NT2/D1 (cell line): Measurements from ENCODE around the gene C11orf87.

Source experiments
- SUZ12 ChIP-seq: IDR thresholded peaks from 2 replicates; pipeline ENCODE4 v1.6.1; 2011; ENCODE audit not compliant: insufficient read length, insufficient read depth; ENCODE audit errors: extremely low read depth
- YY1 ChIP-seq: IDR thresholded peaks from 2 replicates; pipeline ENCODE4 v1.6.1; 2011; ENCODE audit not compliant: insufficient read length, insufficient read depth
- ZNF274 ChIP-seq: IDR thresholded peaks from 2 replicates; pipeline ENCODE4 v1.6.1; 2011; ENCODE audit warnings: mild to moderate bottlenecking, low read depth, low read length

- TF ChIP-seq ZNF274, result no peak
- TF ChIP-seq YY1, result no peak
- no peak for TF ChIP-seq SUZ12
These were observed 31.2 kb upstream of the C11orf87 start for GRCh38 chr11:109390752-109391151.
